Measurements from ENCODE around the gene DCTN4. TPM values are rescaled to one million over a fixed set of nuclear protein-coding genes. Genes with fewer than 3 reads are reported as not detected.

DCTN4 gene
- total RNA-seq, 2 experiments from 2014 or later = 41.9 to 46.1 TPM

DNA sequence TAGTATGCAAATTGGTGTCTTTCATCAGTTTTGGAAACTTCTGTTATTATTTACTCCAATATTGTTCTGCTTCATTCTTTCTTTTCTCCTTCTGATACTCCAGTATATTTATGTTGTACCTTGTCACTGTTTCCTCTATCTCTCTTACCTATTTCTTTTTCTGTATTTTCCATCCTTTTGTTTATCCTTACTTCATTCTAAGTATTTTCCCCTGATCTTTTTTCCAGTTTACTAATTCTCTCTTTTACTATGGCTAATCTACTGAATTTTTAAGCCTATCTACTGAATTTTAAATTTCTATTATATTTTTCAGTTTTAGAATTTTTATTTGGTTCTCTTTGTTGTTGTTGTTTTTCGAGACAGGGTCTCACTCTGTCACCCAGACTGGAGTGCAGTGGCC is 27.1 kb upstream of the DCTN4 start:
- Mint-ChIP-seq H3K27ac (peak overlapping the region; percentile 34), H3K9me3 (ENCODE audit: low read depth) (peaks cover 3% of the 10 kb centered on the region), H3K4me3 (no peak overlapping the region), H3K27me3 (no peaks in the 10 kb centered on the region), H3K36me3 (peaks cover 36% of the 10 kb centered on the region), H3K4me1 (peaks cover 84% of the 10 kb centered on the region)
- no peak for DNase-seq
- no peak for ATAC-seq
- CTCF ChIA-PET = interaction anchor here (1.1 to 7.4 kb wide), 5 partner anchors 9 to 336 kb away, joined by 5 to 40 read pairs (median 6); partner anchors contain the start of genes IRGM and RBM22

DNA sequence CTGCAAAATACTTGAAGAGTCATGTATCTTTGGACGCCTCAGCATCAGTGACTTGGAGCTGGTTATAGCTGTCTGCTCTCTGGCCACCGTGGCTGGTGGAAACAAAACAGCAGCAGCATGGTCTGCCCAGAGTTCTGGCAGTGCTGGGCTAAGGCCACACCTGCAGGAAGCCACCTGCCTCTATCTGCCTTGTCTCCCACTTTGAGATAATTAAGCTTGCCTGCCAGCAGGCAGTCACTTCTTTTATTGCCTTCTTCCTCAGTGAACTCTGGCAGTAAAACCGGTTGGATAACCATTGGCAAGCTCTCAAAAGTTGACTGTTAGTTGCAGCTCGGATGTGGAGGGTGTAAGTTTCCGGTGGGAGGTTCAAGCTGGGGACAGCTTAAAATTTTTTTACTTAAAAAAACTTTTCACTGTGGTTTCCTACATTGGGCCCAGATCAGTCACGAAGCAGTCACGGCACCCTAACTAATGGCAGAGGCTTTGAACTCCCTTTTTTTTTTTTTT is 24.7 kb upstream of the DCTN4 start:
- peaks cover 81% of the 10 kb centered on the region for H3K4me1 Mint-ChIP-seq
- no peaks in the 10 kb centered on the region for H3K27me3 Mint-ChIP-seq
- H3K27ac Mint-ChIP-seq = peak overlapping the region; percentile 96
- peak overlapping the region; percentile 55 for H3K4me3 Mint-ChIP-seq
- CTCF ChIA-PET = interaction anchor here (0.7 to 5.3 kb wide), 20 partner anchors 9 to 381 kb away, joined by 3 to 30 read pairs (median 4); partner anchors contain the start of genes DCTN4, IRGM and RBM22
- peaks cover 33% of the 10 kb centered on the region for H3K36me3 Mint-ChIP-seq
- H3K9me3 Mint-ChIP-seq (ENCODE audit: low read depth) = peaks cover 3% of the 10 kb centered on the region
- peak; percentile 80 for ATAC-seq
- peak; percentile 87 for DNase-seq

DNA sequence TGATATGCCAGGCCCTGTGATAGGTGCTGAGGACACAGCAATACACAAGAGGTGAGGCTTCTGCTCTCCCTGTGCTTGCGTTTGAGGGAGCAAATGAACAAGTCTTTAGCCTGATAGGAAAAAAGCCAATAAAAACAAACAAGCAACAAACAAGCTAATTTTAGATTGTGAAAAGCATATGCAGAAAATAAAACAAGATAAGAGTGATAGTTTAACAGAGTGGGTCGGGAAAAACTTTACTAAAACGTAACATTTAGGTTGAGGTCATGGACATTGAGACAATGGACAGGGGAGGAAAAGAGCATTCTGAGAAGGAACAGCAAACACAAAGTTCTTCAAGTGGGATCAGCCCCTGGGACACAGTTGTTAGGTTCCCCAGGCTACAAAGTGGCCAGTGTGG is 24.0 kb upstream of the DCTN4 start:
- DNase-seq (no peak), ATAC-seq (no peak)
- peaks cover 82% of the 10 kb centered on the region for H3K4me1 Mint-ChIP-seq
- peaks cover 33% of the 10 kb centered on the region for H3K36me3 Mint-ChIP-seq
- H3K27ac Mint-ChIP-seq = peak overlapping the region; percentile 96
- CTCF ChIA-PET = interaction anchor here (0.9 to 5.3 kb wide), 11 partner anchors 10 to 382 kb away, joined by 3 to 30 read pairs (median 6); partner anchors contain the start of genes IRGM and RBM22
- peaks cover 3% of the 10 kb centered on the region for H3K9me3 Mint-ChIP-seq (ENCODE audit: low read depth)
- H3K4me3 Mint-ChIP-seq = peak overlapping the region; percentile 55
- H3K27me3 Mint-ChIP-seq = no peaks in the 10 kb centered on the region

DNA sequence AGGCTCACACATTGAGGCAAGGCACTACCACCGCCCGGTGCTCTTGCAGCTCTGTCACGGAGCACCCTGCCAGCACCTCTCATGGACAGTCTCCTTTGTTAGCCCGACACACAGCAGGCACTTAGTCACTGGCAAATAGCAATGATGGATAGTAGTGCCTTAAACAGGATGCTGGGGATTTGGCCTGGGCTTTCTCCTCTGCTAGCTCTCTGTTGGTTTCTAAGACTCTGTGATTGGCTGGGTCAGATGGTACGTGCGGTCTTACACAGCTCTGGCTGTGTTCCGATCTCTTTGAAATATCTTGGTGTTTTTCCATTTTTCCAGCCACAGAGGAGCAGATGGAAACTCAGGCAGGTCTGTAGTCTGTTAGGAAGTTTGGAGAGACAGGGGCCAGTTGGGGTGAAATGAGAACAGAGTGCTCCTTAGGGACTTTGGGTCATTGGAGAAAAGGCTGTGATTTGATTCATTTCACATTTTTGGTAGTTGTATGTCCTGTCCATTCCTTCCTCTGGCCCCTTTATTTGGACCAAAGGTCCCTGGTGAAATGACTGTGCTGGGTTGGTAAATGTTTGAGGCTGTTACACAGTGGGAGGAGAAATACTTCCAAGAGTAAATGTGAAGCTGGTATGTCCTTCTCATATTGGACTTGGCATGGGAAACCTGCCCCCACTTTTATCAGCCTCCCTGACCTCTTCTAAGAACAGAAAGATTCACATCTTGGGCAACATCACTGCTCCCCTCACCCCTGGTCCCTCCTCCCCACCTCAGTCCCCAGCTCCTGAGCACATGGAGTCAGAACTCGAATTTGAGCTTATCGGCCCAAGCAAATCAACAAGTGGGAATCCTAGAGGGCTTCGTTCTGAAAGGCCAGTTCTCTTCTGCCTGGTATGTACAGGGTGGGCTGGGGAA is 23.1 kb upstream of the DCTN4 start:
- H3K4me3 Mint-ChIP-seq = peak overlapping the region; percentile 16
- CTCF ChIA-PET = interaction anchor here (0.7 to 6.0 kb wide), 10 partner anchors 9 to 325 kb away, joined by 3 to 73 read pairs (median 7); partner anchors contain the start of genes IRGM and RBM22
- peak overlapping the region; percentile 96 for H3K27ac Mint-ChIP-seq
- H3K4me1 Mint-ChIP-seq = peaks cover 79% of the 10 kb centered on the region
- DNase-seq = no peak
- peaks cover 3% of the 10 kb centered on the region for H3K9me3 Mint-ChIP-seq (ENCODE audit: low read depth)
- peaks cover 26% of the 10 kb centered on the region for H3K36me3 Mint-ChIP-seq
- no peak for ATAC-seq
- H3K27me3 Mint-ChIP-seq = no peaks in the 10 kb centered on the region

GRCh38 chr5:150780816-150781221 is 22.0 kb upstream of the DCTN4 start:
- CTCF ChIA-PET = interaction anchor here (1.5 to 6.0 kb wide), 6 partner anchors 9 to 221 kb away, joined by 3 to 73 read pairs (median 20); partner anchors contain the start of genes DCTN4 and RBM22
- Mint-ChIP-seq H3K27me3 (no peaks in the 10 kb centered on the region), H3K4me1 (peaks cover 74% of the 10 kb centered on the region), H3K9me3 (ENCODE audit: low read depth) (peaks cover under 1% of the 10 kb centered on the region), H3K27ac (peak overlapping the region; percentile 94), H3K4me3 (peak overlapping the region; percentile 99), H3K36me3 (peaks cover 17% of the 10 kb centered on the region)
- ATAC-seq (no peak), DNase-seq (no peak)

- Mint-ChIP-seq H3K9me3 (ENCODE audit: low read depth) (no peaks in the 10 kb centered on the region), H3K4me1 (peaks cover 72% of the 10 kb centered on the region), H3K27ac (peak overlapping the region; percentile 94), H3K36me3 (peaks cover 14% of the 10 kb centered on the region), H3K4me3 (peak overlapping the region; percentile 99), H3K27me3 (no peaks in the 10 kb centered on the region)
- CTCF ChIA-PET = interaction anchor here (0.9 to 6.0 kb wide), 13 partner anchors 10 to 321 kb away, joined by 3 to 73 read pairs (median 15); partner anchors contain the start of genes DCTN4, IRGM and RBM22
- ATAC-seq (peak; percentile 8), DNase-seq (peak; percentile 80)
Observed at GRCh38 chr5:150780187-150780692, 21.4 kb upstream of the DCTN4 start.

DNA sequence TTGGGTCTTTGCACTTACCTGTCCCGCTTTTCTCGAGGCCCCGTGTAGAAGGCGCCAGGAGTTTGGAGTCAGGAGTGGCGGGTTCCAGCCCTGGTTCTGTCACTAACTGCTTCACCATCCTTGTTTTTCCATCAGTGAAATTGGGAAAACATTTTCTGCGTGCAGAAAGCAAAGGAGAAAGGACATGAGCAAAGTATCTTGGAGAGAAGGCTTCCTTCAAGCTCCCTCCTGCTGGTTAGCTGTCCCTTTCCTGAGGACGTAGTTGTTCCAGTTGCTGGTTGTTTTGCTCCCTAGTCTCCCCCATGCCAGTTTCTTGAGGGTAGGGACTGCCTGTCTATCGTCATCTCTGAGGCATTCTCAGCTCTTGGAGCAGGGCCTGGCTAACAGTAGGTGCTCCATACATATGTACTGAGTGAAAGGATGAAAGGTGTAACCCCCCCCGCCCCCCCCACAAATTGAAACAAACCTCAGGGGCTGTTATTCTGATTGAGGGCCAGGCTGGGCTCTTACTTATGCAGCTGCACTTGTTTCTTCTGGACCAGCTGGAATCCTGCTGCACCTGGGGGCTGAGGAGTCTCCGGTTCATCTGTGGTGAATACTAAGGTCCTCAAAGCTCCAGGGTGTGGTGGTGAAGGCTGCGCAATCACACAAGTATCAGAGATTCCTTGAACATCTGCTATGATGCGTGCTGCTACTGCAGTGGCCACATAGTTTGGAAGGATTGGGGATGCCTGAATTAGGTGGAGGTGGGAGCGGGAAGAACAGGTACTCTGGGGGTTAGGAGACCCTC is 20.8 kb upstream of the DCTN4 start:
- CTCF ChIA-PET = interaction anchor here (0.8 to 6.0 kb wide), 19 partner anchors 8 to 330 kb away, joined by 3 to 73 read pairs (median 9); partner anchors contain the start of genes DCTN4, IRGM, RBM22 and RPS14
- H3K9me3 Mint-ChIP-seq (ENCODE audit: low read depth) = no peaks in the 10 kb centered on the region
- H3K27me3 Mint-ChIP-seq = no peaks in the 10 kb centered on the region

GRCh38 chr5:150778517-150779396 is 19.9 kb upstream of the DCTN4 start, which contains the start of gene SMIM3:
TSS of gene SMIM3 (plus strand) at chr5:150778757. CDS start at chr5:150795441, 16,684 bp downstream.
- no peaks in the 10 kb centered on the region for H3K27me3 Mint-ChIP-seq
- DNase-seq = peak; percentile 83
- H3K9me3 Mint-ChIP-seq (ENCODE audit: low read depth) = no peaks in the 10 kb centered on the region
- H3K36me3 Mint-ChIP-seq = peaks cover 10% of the 10 kb centered on the region
- peaks cover 65% of the 10 kb centered on the region for H3K4me1 Mint-ChIP-seq
- CTCF ChIA-PET = interaction anchor here (0.8 to 6.0 kb wide), 21 partner anchors 9 to 329 kb away, joined by 3 to 73 read pairs (median 9); partner anchors contain the start of genes DCTN4, IRGM, RBM22 and RPS14
- H3K4me3 Mint-ChIP-seq = peak within 1 kb of the TSS; percentile 99
- peak; percentile 66 for ATAC-seq
- H3K27ac Mint-ChIP-seq = peak within 1 kb of the TSS; percentile 94

More for the DNA sequence above, 20.8 kb upstream of the DCTN4 start:
- DNase-seq (no peak), ATAC-seq (no peak)
- Mint-ChIP-seq H3K36me3 (peaks cover 10% of the 10 kb centered on the region), H3K4me1 (peaks cover 68% of the 10 kb centered on the region), H3K27ac (peak overlapping the region; percentile 94), H3K4me3 (peak overlapping the region; percentile 99)

DNA sequence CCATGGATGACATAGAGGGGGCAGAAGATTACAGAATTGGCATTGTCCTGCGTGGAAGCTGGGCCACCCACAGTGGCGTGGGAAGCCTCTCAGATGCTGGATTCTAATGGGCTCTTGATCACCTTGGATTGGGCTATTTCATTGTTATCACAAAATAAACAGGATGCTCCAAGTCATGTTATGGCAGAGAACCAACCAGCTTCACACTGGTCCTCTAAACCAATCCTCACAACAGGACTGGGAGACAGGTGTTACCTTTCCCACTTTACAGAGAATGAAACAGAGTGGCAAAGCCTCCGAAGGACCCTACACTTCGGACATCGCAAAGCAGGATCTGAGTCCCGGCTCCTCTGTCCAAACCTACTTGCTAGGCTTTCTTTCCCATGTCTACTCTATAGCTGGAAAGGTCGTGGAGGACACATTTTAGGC is 19.3 kb upstream of the DCTN4 start:
- no peaks in the 10 kb centered on the region for H3K9me3 Mint-ChIP-seq (ENCODE audit: low read depth)

GRCh38 chr5:150777685-150778084 is 18.9 kb upstream of the DCTN4 start:
- H3K27ac Mint-ChIP-seq = peak overlapping the region; percentile 94
- peaks cover 58% of the 10 kb centered on the region for H3K4me1 Mint-ChIP-seq
- H3K36me3 Mint-ChIP-seq = peaks cover 9% of the 10 kb centered on the region
- ATAC-seq (no peak), DNase-seq (no peak)
- H3K9me3 Mint-ChIP-seq (ENCODE audit: low read depth) = no peaks in the 10 kb centered on the region
- H3K4me3 Mint-ChIP-seq = peak overlapping the region; percentile 99
- CTCF ChIA-PET = interaction anchor here (0.6 to 6.0 kb wide), 11 partner anchors 9 to 76 kb away, joined by 3 to 73 read pairs (median 10); partner anchors contain the start of genes DCTN4, IRGM and RBM22
- H3K27me3 Mint-ChIP-seq = no peaks in the 10 kb centered on the region

More for the DNA sequence above, 19.3 kb upstream of the DCTN4 start:
- no peaks in the 10 kb centered on the region for H3K27me3 Mint-ChIP-seq
- peaks cover 12% of the 10 kb centered on the region for H3K36me3 Mint-ChIP-seq
- peak overlapping the region; percentile 94 for H3K27ac Mint-ChIP-seq
- H3K4me1 Mint-ChIP-seq = peaks cover 62% of the 10 kb centered on the region
- no peak for ATAC-seq
- no peak for DNase-seq
- H3K4me3 Mint-ChIP-seq = peak overlapping the region; percentile 99
- CTCF ChIA-PET = interaction anchor here (0.8 to 6.0 kb wide), 14 partner anchors 9 to 304 kb away, joined by 3 to 73 read pairs (median 12); partner anchors contain the start of genes DCTN4, IRGM and RBM22

- Mint-ChIP-seq H3K27me3 (no peaks in the 10 kb centered on the region), H3K4me3 (no peak overlapping the region), H3K27ac (no peak overlapping the region), H3K4me1 (peaks cover 43% of the 10 kb centered on the region), H3K36me3 (peaks cover 21% of the 10 kb centered on the region), H3K9me3 (ENCODE audit: low read depth) (peaks cover 6% of the 10 kb centered on the region)
- CTCF ChIA-PET = interaction anchor here (1.0 kb wide), 1 partner anchor 73 kb away, joined by 3 read pairs; the partner anchor contains the start of gene IRGM
- DNase-seq (no peak), ATAC-seq (no peak)
Observed at GRCh38 chr5:150774145-150774544, 15.3 kb upstream of the DCTN4 start.
